ENCODE results near the gene ATP6V1G2.

DNA sequence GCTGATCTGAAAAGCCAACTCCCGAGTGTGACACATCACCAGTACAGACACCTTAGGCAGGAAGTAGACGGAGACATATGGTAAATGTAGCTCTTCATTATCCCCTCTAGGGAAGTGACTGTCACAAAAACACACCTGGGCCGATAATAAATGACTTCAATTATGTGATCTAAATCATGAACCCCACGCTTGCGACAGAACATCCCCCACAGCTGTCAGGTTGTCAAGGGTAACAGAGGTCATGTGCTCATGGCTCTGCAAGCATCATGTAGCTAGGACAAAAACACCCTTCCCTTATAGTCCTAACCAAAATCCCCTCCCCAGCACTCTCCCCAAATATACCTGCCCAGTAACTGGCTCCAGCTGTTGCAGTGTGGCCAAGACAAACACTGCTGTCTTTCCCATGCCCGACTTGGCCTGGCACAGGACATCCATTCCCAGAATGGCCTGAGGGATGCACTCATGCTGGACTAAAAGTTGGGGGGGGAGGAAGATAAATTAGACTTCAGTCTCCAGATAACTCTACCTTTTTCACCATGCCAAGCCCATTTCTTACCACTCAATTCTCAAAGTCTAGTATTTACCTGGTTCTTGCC lies 7.5 kb downstream of the ATP6V1G2 start:
- TF ChIP-seq, protein P1, sequence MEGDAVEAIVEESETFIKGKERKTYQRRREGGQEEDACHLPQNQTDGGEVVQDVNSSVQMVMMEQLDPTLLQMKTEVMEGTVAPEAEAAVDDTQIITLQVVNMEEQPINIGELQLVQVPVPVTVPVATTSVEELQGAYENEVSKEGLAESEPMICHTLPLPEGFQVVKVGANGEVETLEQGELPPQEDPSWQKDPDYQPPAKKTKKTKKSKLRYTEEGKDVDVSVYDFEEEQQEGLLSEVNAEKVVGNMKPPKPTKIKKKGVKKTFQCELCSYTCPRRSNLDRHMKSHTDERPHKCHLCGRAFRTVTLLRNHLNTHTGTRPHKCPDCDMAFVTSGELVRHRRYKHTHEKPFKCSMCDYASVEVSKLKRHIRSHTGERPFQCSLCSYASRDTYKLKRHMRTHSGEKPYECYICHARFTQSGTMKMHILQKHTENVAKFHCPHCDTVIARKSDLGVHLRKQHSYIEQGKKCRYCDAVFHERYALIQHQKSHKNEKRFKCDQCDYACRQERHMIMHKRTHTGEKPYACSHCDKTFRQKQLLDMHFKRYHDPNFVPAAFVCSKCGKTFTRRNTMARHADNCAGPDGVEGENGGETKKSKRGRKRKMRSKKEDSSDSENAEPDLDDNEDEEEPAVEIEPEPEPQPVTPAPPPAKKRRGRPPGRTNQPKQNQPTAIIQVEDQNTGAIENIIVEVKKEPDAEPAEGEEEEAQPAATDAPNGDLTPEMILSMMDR (optimal IDR thresholded peaks at IDR 0.05 in 1 of 3, IDR thresholded peaks at IDR 0.05 in 1 of 3, conservative IDR thresholded peaks at IDR 0.05 in 1 of 3; ENCODE audit: extremely low read depth in 1 of 3, insufficient read depth in 2 of 3, low read length in 3 of 3) = no peak
- TF ChIP-seq EZH2 (IDR thresholded peaks at IDR 0.05; ENCODE audit: low read length) = no peak
